ENCODE results near the gene PITPNM1. TPM values are rescaled to one million over a fixed set of nuclear protein-coding genes. Genes with fewer than 3 reads are reported as not detected.
"Not testable (repeated sequence)": the region's sequence is repeated elsewhere in the genome, so short reads cannot be mapped to it uniquely, and the experiment has no call there.

Gene PITPNM1
- total RNA-seq, 4 donors from 2014 or later, result 12.4 to 25.7 (median 19.7) TPM

DNA sequence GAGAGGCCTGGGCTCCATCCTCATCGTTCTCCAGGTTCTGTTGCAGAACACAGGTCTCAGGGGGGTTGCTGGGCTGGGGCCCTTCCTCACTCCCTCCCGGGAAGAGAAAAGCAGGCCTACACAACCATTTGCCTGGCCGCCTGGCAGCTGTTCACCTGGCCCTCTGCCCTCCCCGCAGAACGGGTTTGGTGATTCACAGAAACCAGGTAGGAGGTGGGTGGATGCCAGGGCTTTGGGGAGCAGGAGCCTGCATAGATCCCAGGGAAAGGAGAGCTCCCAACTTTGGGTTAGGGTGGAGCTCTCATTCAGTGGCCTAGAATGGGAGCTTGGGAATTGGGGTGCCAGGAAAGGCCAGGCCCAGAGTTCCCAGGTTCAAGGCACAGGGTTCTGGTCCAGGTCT, 37.1 kb downstream of the PITPNM1 start:
- TF ChIP-seq POLR2AphosphoS5 (IDR thresholded peaks at IDR 0.05) (peak in 2 of 3 donors; percentile 23 to 27), POLR2A (IDR thresholded peaks at IDR 0.05) (no peak), EP300 (IDR thresholded peaks at IDR 0.05) (no peak)
- TF ChIP-seq, protein P1, sequence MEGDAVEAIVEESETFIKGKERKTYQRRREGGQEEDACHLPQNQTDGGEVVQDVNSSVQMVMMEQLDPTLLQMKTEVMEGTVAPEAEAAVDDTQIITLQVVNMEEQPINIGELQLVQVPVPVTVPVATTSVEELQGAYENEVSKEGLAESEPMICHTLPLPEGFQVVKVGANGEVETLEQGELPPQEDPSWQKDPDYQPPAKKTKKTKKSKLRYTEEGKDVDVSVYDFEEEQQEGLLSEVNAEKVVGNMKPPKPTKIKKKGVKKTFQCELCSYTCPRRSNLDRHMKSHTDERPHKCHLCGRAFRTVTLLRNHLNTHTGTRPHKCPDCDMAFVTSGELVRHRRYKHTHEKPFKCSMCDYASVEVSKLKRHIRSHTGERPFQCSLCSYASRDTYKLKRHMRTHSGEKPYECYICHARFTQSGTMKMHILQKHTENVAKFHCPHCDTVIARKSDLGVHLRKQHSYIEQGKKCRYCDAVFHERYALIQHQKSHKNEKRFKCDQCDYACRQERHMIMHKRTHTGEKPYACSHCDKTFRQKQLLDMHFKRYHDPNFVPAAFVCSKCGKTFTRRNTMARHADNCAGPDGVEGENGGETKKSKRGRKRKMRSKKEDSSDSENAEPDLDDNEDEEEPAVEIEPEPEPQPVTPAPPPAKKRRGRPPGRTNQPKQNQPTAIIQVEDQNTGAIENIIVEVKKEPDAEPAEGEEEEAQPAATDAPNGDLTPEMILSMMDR (IDR thresholded peaks at IDR 0.05), result no peak
- no CpG with 5 or more reads among the region's 5 CpGs for WGBS
- Histone ChIP-seq H3K27ac (peak overlapping the region; percentile 96), H3K9me3 (no peaks in the 10 kb centered on the region), H3K4me3 (peak overlapping the region; percentile 96), H3K27me3 (no peaks in the 10 kb centered on the region), H3K36me3 (no peaks in the 10 kb centered on the region), H3K4me1 (peaks cover 58% of the 10 kb centered on the region)
- peak in 1 of 2 donors; percentile 90 for DNase-seq (ENCODE audit: low spot score in 2 of 2)

DNA sequence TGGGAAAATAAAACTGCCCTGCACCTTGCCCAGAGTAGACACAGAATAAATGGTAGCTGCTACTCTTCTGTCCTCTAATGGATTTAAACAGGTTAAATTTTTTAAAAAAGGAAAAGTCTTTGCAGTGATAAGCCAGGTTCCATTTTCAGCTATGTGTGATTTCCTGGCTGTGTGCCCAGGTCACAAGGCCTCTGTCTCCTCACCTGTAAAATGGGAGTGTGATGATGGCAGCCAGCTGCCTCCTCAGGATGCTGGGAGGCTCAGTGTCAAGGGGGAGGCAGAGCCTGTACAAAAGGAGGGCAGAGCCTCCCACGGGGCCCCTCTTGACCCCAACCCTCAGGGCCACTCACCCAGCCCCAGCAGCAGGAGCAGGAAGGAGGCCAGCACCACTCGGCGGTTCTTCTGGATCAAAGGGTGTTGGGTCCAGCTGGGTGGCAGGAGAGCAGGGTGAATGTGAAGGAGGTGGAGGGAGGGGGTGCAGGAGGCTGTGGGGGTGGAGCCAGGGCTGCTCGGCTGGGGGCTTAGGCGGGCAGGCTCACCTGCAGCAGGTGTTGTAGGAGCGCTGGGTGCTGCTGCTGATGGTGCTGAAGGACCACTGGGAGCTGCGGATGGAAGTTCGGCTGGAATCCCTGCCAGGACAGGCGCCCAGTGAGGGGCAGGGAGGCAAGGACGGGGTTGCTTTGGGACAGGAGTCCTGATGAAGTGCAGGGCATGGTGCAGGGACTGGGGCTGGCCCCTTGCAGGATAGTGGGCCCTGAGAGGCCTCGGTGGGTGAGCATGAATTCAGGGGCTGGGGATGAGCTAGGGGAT, 38.0 kb downstream of the PITPNM1 start:
- no peak for DNase-seq (ENCODE audit: low spot score in 2 of 2)
- Histone ChIP-seq H3K36me3 (no peaks in the 10 kb centered on the region), H3K4me1 (peaks cover 61% of the 10 kb centered on the region), H3K9me3 (no peaks in the 10 kb centered on the region), H3K27me3 (no peaks in the 10 kb centered on the region), H3K27ac (peak overlapping the region; percentile 96), H3K4me3 (peak overlapping the region; percentile 96)
- WGBS, result 50% methylated on average over 10 of the region's 11 CpGs
- TF ChIP-seq POLR2A (IDR thresholded peaks at IDR 0.05) (no peak), POLR2AphosphoS5 (IDR thresholded peaks at IDR 0.05) (no peak), EP300 (IDR thresholded peaks at IDR 0.05) (no peak)
- TF ChIP-seq, protein P1 (IDR thresholded peaks at IDR 0.05), result no peak

DNA sequence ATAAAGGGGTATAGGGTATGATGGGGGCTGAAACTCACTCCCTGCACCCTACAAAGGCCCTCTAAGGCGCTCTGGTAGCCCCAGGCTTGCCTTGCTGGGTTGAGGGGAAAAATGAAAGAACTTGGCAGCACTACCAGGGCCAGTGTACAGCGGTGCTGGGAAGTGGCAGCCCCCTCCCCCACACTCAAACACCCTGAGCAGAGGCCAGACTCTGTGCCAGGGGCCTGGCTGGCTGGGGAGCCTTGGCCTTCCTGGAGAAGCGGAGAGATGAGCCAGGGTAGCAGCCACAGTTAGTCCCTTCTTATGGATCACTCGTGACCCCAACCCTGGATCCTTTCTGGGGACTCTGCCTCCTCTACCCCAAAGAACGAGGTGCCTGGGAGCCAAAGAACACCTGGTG, 38.8 kb downstream of the PITPNM1 start:
- Histone ChIP-seq H3K27ac (peak overlapping the region; percentile 86), H3K36me3 (no peaks in the 10 kb centered on the region), H3K4me3 (no peak overlapping the region), H3K27me3 (no peaks in the 10 kb centered on the region), H3K4me1 (peaks cover 61% of the 10 kb centered on the region), H3K9me3 (no peaks in the 10 kb centered on the region)
- DNase-seq (ENCODE audit: low spot score in 2 of 2), result no peak
- WGBS, result 77% methylated on average over 4 of the region's 5 CpGs
- TF ChIP-seq EP300 (IDR thresholded peaks at IDR 0.05) (no peak), POLR2AphosphoS5 (IDR thresholded peaks at IDR 0.05) (no peak), POLR2A (IDR thresholded peaks at IDR 0.05) (no peak)
- TF ChIP-seq, protein P1 (IDR thresholded peaks at IDR 0.05), result no peak

DNA sequence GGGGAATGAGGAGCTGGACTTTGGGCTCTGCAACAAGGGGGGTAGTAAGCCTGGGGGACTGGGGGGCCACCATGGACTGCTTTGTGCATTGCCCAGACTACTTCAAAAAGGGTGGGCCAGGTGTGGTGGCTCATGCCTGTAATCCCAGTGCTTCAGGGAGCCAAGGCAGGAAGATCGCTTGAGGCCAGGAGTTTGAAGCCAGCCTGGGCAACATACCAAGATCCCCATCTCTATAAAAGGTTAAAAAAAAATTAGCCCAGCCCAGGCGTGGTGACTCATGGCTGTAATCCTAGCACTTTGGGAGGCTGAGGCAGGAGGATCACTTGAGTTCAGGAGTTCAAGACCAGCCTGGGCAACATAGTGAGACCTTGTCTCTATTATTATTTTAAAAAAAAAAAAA, 39.6 kb downstream of the PITPNM1 start:
- 39% methylated on average over 2 of the region's 2 CpGs for WGBS
- Histone ChIP-seq H3K4me3 (peak overlapping the region; percentile 46), H3K4me1 (peaks cover 61% of the 10 kb centered on the region), H3K27ac (peak overlapping the region; percentile 86)
- not testable (repeated sequence) for H3K27me3 ChIP-seq; H3K9me3 ChIP-seq; H3K36me3 ChIP-seq; DNase-seq (ENCODE audit: low spot score in 2 of 2)

DNA sequence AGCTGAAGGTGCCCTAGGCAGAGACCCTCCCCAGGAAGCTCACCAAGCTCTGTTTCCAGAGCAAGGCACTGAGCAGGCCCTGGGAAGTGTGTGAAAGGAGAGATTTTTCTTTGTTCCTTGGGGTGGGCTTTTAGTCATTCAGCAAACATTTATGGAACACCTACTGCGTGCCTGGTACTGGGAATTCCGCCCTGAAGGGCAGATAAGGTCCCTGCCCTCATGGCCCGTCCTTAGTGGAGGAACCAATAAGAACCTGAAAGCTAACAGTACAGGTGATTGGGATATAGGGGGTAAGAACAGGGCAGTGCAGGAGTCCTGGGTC, 40.0 kb downstream of the PITPNM1 start:
- H3K27ac ChIP-seq, result peak overlapping the region; percentile 86
- no peaks in the 10 kb centered on the region for H3K9me3 ChIP-seq
- no peak for TF ChIP-seq POLR2AphosphoS5 (IDR thresholded peaks at IDR 0.05)
- no peak for TF ChIP-seq EP300 (IDR thresholded peaks at IDR 0.05)
- TF ChIP-seq, protein P1 (IDR thresholded peaks at IDR 0.05), result no peak
- TF ChIP-seq POLR2A (IDR thresholded peaks at IDR 0.05), result no peak
- peak overlapping the region; percentile 46 for H3K4me3 ChIP-seq
- no peaks in the 10 kb centered on the region for H3K36me3 ChIP-seq
- H3K4me1 ChIP-seq, result peaks cover 61% of the 10 kb centered on the region
- 27% methylated on average over 3 of the region's 3 CpGs for WGBS
- H3K27me3 ChIP-seq, result no peaks in the 10 kb centered on the region
- no peak for DNase-seq (ENCODE audit: low spot score in 2 of 2)
